Spleen (tissue), 11 donors: ENCODE results near the gene GPR84. TPM values are rescaled to one million over a fixed set of nuclear protein-coding genes. Genes with fewer than 3 reads are reported as not detected.

Source experiments
- DNase-seq: peaks from one replicate; pipeline ENCODE4 v3.0.0-alpha.2; 2020
- H3K27ac ChIP-seq, 8 donors: fragments of 200-600 bp; sonication (generic) in 7 of 8; 1 replicate in 4 of 8; 2 replicates in 4 of 8; pipeline versions ENCODE4 v1.5.0 to v1.8.0; 2016 to 2021; ENCODE audit warnings: inconsistent platforms in 4 of 8, mild to moderate bottlenecking in 4 of 8, moderate library complexity in 1 of 8
- H3K27me3 ChIP-seq, 7 donors: fragments of 200-600 bp; sonication (generic) in 6 of 7; replicated peaks in 1 of 7; 1 replicate in 4 of 7; 2 replicates in 3 of 7; pipeline versions ENCODE4 v1.5.0 to v1.8.0; 2016 to 2021; ENCODE audit warnings: inconsistent platforms in 3 of 7, mild to moderate bottlenecking in 1 of 7
- H3K36me3 ChIP-seq, 6 donors: fragments of 200-600 bp; sonication (generic) in 5 of 6; 1 replicate in 4 of 6; 2 replicates in 2 of 6; pipeline versions ENCODE4 v1.5.0 to v1.8.0; 2016 to 2021; ENCODE audit warnings: inconsistent platforms in 2 of 6
- H3K4me1 ChIP-seq, 6 donors: fragments of 200-600 bp; sonication (generic) in 5 of 6; 1 replicate in 3 of 6; 2 replicates in 3 of 6; pipeline versions ENCODE4 v1.5.0 to v1.8.0; 2016 to 2021; ENCODE audit warnings: inconsistent platforms in 3 of 6
- H3K4me3 ChIP-seq, 8 donors: fragments of 200-600 bp; sonication (generic) in 7 of 8; 1 replicate in 4 of 8; 2 replicates in 4 of 8; pipeline versions ENCODE4 v1.5.0 to v1.8.0; 2016 to 2021; ENCODE audit warnings: inconsistent platforms in 4 of 8, mild to moderate bottlenecking in 4 of 8, moderate library complexity in 2 of 8
- H3K9me3 ChIP-seq, 8 donors: fragments of 200-600 bp; sonication (generic) in 7 of 8; 1 replicate in 4 of 8; 2 replicates in 4 of 8; pipeline versions ENCODE4 v1.5.0 to v1.8.0; 2016 to 2021; ENCODE audit warnings: inconsistent platforms in 4 of 8
- CTCF ChIP-seq, 11 experiments: fragments of 200-600 bp in 7 of 11; fragments of 450-650 bp in 4 of 11; sonication (generic) in 4 of 11; IDR thresholded peaks in 8 of 11; conservative IDR thresholded peaks in 3 of 11; 1 replicate in 7 of 11; 2 replicates in 4 of 11; pipeline versions ENCODE4 v1.4.0 to v1.8.0; 2016 to 2021; ENCODE audit warnings: antibody characterized with exemption in 11 of 11, inconsistent platforms in 4 of 11, mild to moderate bottlenecking in 1 of 11
- POLR2A ChIP-seq, 3 donors: fragments of 450-650 bp; IDR thresholded peaks; one replicate each; pipeline ENCODE4 v1.5.1; 2017; ENCODE audit warnings: antibody characterized with exemption in 3 of 3, mild to moderate bottlenecking in 1 of 3
- POLR2AphosphoS5 ChIP-seq, 3 donors: sonication (generic); formaldehyde crosslinking; IDR thresholded peaks; one replicate each; pipeline ENCODE4 v1.5.1; 2017; ENCODE audit warnings: antibody characterized with exemption in 3 of 3
- WGBS, 5 donors: extraction: QIAGEN DNeasy Blood & Tissue Kit in 3 of 5; methylation state at CpG; one replicate each; pipeline versions ENCODE4 v1.1.5 to v1.1.7; 2013 to 2018; 5-methylcytosine and 5-hydroxymethylcytosine counted together
- intact Hi-C: fragments of 100-400 bp; cut with DNase I; formaldehyde crosslinking; loops from one replicate; pipeline ENCODE4 v1.15.0; 2023; ENCODE audit warnings: low total_unique reads
- microRNA-seq, 3 donors: library from miRNA; unstranded; fragments of <30 nt; microRNA quantifications; one replicate each; pipeline versions ENCODE4 to v1.1.0, GENCODE V29; 2019 to 2020
- polyA plus RNA-seq, 3 donors: library from polyadenylated mRNA; stranded (reverse); fragments of 200-250 nt; gene quantifications; one replicate each; pipeline ENCODE4 v1.2.1, GENCODE V29; 2013
- small RNA-seq, 4 donors: library from RNA; depleted of rRNA; stranded (forward); fragments of <200 nt; gene quantifications; one replicate each; pipeline ENCODE3, GENCODE V24; 2016
- total RNA-seq, 7 donors: library from RNA; depleted of rRNA in 3 of 7; stranded (reverse); fragments of >200 nt in 3 of 7; fragmentation: NEBNext Ultra II Directional in 4 of 7; extraction: Animal tissue kit (Norgen Biotek cat#: 25700) in 4 of 7; gene quantifications; one replicate each; pipeline versions ENCODE4 v1.1.0 to v1.2.1, GENCODE V29; 2016 to 2021
- donor health status: healthy with polysubstance abuse.
- donor health status: DM: no; HTN: no; CAD: no; lungs with moderate emphysema.
- donor health status: DM: no; HTN: no; CAD: no.
- donor health status: Bipolar disorder and iron deficiency.
- donor health status: healthy.
- donor health status: DM: no; HTN: no; CAD: no.
- donor health status: DM: yes; HTN: yes; CAD: no.

Gene GPR84
- total and polyA plus RNA-seq, 10 donors, result 0.35 to 12.5 (median 2.3) TPM

- Histone ChIP-seq H3K4me1 (peaks cover 22 to 64% (median 45%) of the 10 kb centered on the region in 6 donors), H3K36me3 (peaks cover 0 to 13% (median 6%) of the 10 kb centered on the region in 6 donors), H3K9me3 (no peaks in the 10 kb centered on the region), H3K27me3 (no peaks in the 10 kb centered on the region), H3K4me3 (peak within 1 kb of the TSS; percentile 61 to 87 (median 74)), H3K27ac (peak within 1 kb of the TSS; percentile 82 to 92 (median 86))
- peak; percentile 96 for DNase-seq
- intact Hi-C loops, result no loop called here
- TF ChIP-seq POLR2AphosphoS5 (IDR thresholded peaks at IDR 0.05) (peak; percentile 87 to 92 (median 89)), CTCF (IDR thresholded peaks at IDR 0.05 in 8 of 11, conservative IDR thresholded peaks at IDR 0.05 in 3 of 11) (peak; percentile 60 to 88 (median 76)), POLR2A (IDR thresholded peaks at IDR 0.05) (peak in 2 of 3 donors; percentile 5 to 16)
- WGBS, 5 donors, result 0 to 1% (median 1%) methylated on average over 33 to 34 of the region's 34 CpGs
These were observed 39.5 kb downstream of the GPR84 start, which contains the start of gene COPZ1 for GRCh38 chr12:54324617-54325441. COPZ1 (plus strand) TSS chr12:54325131; CDS start chr12:54325164, 33 bp downstream.

DNA sequence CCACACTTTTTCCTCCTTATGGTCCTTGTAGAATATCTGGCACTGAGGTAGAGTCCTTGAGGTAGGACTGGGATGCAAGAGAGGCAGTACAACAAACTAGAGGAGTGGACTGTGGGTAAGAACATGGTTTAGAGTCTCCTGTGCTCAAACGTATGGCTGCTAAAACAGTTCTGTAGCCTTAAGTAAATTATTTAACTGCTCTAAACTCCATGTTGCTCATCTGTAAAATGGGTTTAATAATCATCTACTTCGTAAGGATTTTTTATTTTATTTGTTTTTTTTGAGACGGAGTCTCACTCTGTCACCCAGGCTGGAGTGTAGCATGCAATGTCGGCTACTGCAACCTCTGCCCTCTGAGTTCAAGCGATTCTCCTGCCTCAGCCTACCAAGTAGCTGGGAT is 42.9 kb downstream of the GPR84 start:
- DNase-seq, result no peak
- Histone ChIP-seq H3K4me1 (peaks cover 9 to 30% (median 17%) of the 10 kb centered on the region in 6 donors), H3K4me3 (no peak overlapping the region), H3K27ac (no peak overlapping the region), H3K27me3 (no peaks in the 10 kb centered on the region), H3K9me3 (no peaks in the 10 kb centered on the region), H3K36me3 (no peaks in the 10 kb centered on the region)
- no peak for TF ChIP-seq POLR2A (IDR thresholded peaks at IDR 0.05)
- TF ChIP-seq POLR2AphosphoS5 (IDR thresholded peaks at IDR 0.05), result no peak
- no peak for TF ChIP-seq CTCF (IDR thresholded peaks at IDR 0.05 in 8 of 11, conservative IDR thresholded peaks at IDR 0.05 in 3 of 11)
- 89 to 95% (median 91%) methylated on average over 5 of the region's 5 CpGs for WGBS, 5 donors
- intact Hi-C loops, result no loop called here

Small RNAs within 50 kb of the gene (microRNA-seq; reads per million reads assigned to microRNA genes)
- gene MIR148B, result 217 to 440 (median 335) reads per million in 3 donors

Small RNAs within 50 kb of the gene (small RNA-seq; reads per million reads assigned to genes)
- 37.5 to 48.5 (median 41.4) reads per million in 4 donors for gene MIR148B
- 0 reads per million in 4 donors for gene RN7SL744P
- 0 reads per million in 4 donors for gene RNU6-950P

Other genes with a start within 250 kb of the GPR84 start
- gene SMUG1, start 175.5 kb downstream of the GPR84 start, total RNA-seq, result 10 to 100 TPM; 20.9 to 36.3 (median 23.1) TPM
- gene SMUG1, start 175.5 kb downstream of the GPR84 start, polyA plus RNA-seq, result 10 to 100 TPM; 24.0 to 42.2 (median 37.4) TPM
- gene CBX5, start 84.4 kb downstream of the GPR84 start, total RNA-seq, result 10 to 100 TPM; 37.2 to 60.3 (median 48.2) TPM
- gene CBX5, start 84.4 kb downstream of the GPR84 start, polyA plus RNA-seq, result 1 to 10 TPM; 6.5 to 8.8 (median 6.5) TPM
- 100 to 1,000 TPM; 511 to 957 (median 742) TPM for gene HNRNPA1, start 83.8 kb downstream of the GPR84 start, total RNA-seq
- 1,000 to 10,000 TPM; 1,074 to 1,168 (median 1,166) TPM for gene HNRNPA1, start 83.8 kb downstream of the GPR84 start, polyA plus RNA-seq
- 10 to 100 TPM; 14.1 to 93.7 (median 45.0) TPM for gene NFE2, start 63.5 kb downstream of the GPR84 start, total RNA-seq
- 10 to 100 TPM in 2 of 3 donors, 1 to 10 TPM in 1; 2.4 to 17.5 (median 14.7) TPM for gene NFE2, start 63.5 kb downstream of the GPR84 start, polyA plus RNA-seq
- 10 to 100 TPM; 59.3 to 99.1 (median 92.8) TPM for gene COPZ1, start 39.4 kb downstream of the GPR84 start, total RNA-seq
- 10 to 100 TPM; 55.4 to 80.2 (median 76.4) TPM for gene COPZ1, start 39.4 kb downstream of the GPR84 start, polyA plus RNA-seq
- gene ZNF385A, start 20.2 kb upstream of the GPR84 start, total RNA-seq, result 10 to 100 TPM; 19.9 to 40.3 (median 27.2) TPM
- 10 to 100 TPM in 2 of 3 donors, 1 to 10 TPM in 1; 7.4 to 12.5 (median 12.4) TPM for gene ZNF385A, start 20.2 kb upstream of the GPR84 start, polyA plus RNA-seq
- gene ITGA5, start 54.8 kb upstream of the GPR84 start, total RNA-seq, result 10 to 100 TPM; 20.8 to 44.9 (median 36.3) TPM
- 1 to 10 TPM; 7.0 to 9.5 (median 9.1) TPM for gene ITGA5, start 54.8 kb upstream of the GPR84 start, polyA plus RNA-seq
- gene GTSF1, start 109.1 kb upstream of the GPR84 start, total RNA-seq, result 10 to 100 TPM in 1 of 7 donors, 1 to 10 TPM in 6; 1.3 to 16.2 (median 3.6) TPM
- gene GTSF1, start 109.1 kb upstream of the GPR84 start, polyA plus RNA-seq, result 1 to 10 TPM; 5.3 to 8.8 (median 6.6) TPM
- 100 to 1,000 TPM; 139 to 201 (median 171) TPM for gene NCKAP1L, start 133.3 kb upstream of the GPR84 start, total RNA-seq
- 10 to 100 TPM; 40.5 to 47.8 (median 40.7) TPM for gene NCKAP1L, start 133.3 kb upstream of the GPR84 start, polyA plus RNA-seq
- gene PDE1B, start 185.1 kb upstream of the GPR84 start, total RNA-seq, result 10 to 100 TPM; 15.4 to 37.1 (median 17.3) TPM
- 10 to 100 TPM in 1 of 3 donors, 1 to 10 TPM in 2; 6.0 to 11.0 (median 9.5) TPM for gene PDE1B, start 185.1 kb upstream of the GPR84 start, polyA plus RNA-seq
- 1 to 10 TPM in 1 of 7 donors, not detected in 6; 2.1 TPM for gene PPP1R1A, start 224.2 kb upstream of the GPR84 start, total RNA-seq
- gene PPP1R1A, start 224.2 kb upstream of the GPR84 start, polyA plus RNA-seq, result under 1 TPM; 0.09 to 0.58 (median 0.24) TPM